GM10266 (cell line): ENCODE measurements around the gene KLF7.

Experiments used
- DNase-seq: peaks from one replicate; pipeline ENCODE4 v3.0.0; 2012; ENCODE audit errors: extremely low spot score
- CTCF ChIP-seq: IDR thresholded peaks from 2 replicates; pipeline ENCODE4 v1.5.1; 2012; ENCODE audit warnings: mild to moderate bottlenecking, low read depth; ENCODE audit not compliant: control insufficient read depth, insufficient read depth; ENCODE audit errors: missing control alignments

The KLF7 gene

DNA sequence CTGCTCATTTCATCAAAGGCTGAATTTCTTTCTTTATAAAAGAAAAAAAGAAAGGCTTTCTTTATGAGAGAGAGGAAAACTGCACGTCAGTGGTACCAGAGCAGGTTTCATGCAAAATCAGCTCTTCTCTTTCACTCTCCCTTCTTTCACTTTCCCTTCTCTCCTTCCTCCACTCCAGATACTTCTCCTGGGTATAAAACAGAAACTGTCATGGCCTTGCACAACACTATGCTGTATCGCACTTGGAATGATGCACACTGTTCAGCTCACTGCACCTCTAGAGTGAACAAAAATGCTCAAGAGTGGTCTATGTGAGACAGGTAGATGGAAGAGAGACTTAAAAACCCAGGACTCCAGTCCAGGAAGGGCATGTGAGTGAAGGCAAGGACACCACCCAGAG is 73.8 kb downstream of the KLF7 start:
- no peak for TF ChIP-seq CTCF
- no peak for DNase-seq

GRCh38 chr2:207091176-207091575 is 74.6 kb downstream of the KLF7 start:
- DNase-seq = no peak
- TF ChIP-seq CTCF = no peak

DNA sequence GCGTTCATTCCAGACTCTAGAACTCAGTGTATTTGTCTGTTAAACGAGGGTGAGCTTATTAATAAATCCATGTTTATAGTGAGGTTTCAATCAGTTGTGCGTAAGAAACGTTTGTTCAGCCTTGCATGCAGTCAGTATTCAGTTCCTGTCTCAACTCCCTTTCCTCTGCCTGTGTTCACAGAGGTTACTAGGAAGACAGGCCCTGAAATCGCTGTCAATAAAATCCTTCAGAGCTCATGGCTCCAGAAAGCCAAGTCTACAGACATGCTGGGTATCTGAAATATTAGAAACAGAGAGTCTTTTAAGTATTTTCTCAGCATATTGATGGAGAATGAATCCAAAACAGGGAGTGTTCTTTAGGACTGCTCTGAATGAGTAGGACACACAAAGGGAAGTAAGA is 75.4 kb downstream of the KLF7 start:
- no peak for TF ChIP-seq CTCF
- no peak for DNase-seq

DNA sequence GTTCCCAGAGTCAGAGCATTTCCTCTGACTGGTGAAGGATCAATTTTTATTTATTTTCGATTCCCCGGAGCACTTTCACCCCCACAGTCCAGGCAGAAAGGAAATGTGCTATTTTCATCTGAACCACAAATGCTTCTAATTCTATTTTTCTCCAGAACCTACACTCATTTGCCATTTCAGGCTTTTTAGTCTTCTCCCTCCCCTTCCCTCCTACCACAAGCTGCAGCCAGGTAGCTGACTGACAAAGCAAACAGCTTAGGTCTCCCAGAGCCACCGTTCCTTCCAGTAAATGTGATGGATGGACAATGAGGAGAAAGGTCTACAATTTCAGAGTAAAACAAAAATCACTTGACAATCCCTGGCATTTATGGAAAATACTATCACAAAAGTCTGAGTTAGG is 76.9 kb downstream of the KLF7 start:
- no peak for TF ChIP-seq CTCF
- DNase-seq = no peak

GRCh38 chr2:207088276-207088675 is 77.5 kb downstream of the KLF7 start:
- TF ChIP-seq CTCF = no peak
- no peak for DNase-seq

DNA sequence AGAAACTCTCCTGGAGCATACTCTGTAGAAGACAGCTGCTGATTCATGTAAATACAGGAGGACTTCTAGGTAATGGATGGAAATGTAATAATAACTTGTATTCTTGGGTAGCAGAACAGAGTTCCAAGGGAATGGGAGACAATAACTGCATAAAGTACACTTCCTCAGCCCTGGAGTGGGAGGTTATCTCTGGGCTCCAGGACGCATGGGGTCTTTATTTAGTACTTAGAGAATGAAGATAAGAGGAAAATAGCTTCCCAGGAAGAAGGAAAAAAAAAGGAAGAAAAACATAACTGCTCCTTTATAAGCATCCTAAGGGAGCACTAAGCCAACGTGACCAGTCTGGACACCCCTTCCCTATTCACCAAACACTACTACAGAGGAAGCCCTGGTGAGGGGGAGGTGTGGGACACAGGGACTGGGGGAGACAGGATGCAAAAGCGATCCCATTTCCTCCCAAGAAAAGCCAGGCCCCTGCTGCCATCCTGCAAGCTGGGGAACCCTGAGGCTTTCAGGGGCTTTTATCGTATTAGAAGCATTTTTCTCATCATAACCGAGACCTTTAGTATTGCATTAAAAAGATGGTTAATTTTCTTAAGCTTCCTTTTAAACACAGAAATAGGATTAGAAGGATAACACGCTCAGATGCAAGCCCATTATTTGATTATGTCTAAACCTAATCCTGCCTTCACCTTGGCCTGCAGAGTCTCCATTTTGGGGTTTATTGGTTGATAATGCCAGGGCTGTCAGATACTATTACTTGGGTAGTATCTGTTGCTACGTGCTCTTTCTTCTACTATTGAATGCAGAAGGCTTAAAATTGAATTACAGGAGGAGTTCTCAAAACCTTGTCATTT is 78.5 kb downstream of the KLF7 start:
- no peak for TF ChIP-seq CTCF
- DNase-seq = no peak

- DNase-seq = no peak
- TF ChIP-seq CTCF = no peak
These were observed 79.6 kb downstream of the KLF7 start for GRCh38 chr2:207086136-207086535.
